ENCODE results near the gene AASDHPPT.

Gene AASDHPPT

GRCh38 chr11:106086135-106086534 lies 8.7 kb downstream of the AASDHPPT start:
- DNase-seq (ENCODE audit: low spot score): no peak

- peak; percentile 50 for DNase-seq (ENCODE audit: low spot score)
Measured at GRCh38 chr11:106086850-106087249, 9.4 kb downstream of the AASDHPPT start.

- DNase-seq (ENCODE audit: low spot score): peak; percentile 81
Measured at GRCh38 chr11:106087815-106088435, 10.5 kb downstream of the AASDHPPT start.

GRCh38 chr11:106088896-106089295 lies 11.4 kb downstream of the AASDHPPT start:
- DNase-seq (ENCODE audit: low spot score): no peak

GRCh38 chr11:106091480-106092123 lies 14.1 kb downstream of the AASDHPPT start:
- no peak for DNase-seq (ENCODE audit: low spot score)

- DNase-seq (ENCODE audit: low spot score): no peak
Measured at GRCh38 chr11:106092446-106092845, 15.0 kb downstream of the AASDHPPT start.

- DNase-seq (ENCODE audit: low spot score): no peak
Measured at GRCh38 chr11:106098893-106099553, 21.6 kb downstream of the AASDHPPT start.

GRCh38 chr11:106101370-106101769 lies 23.9 kb downstream of the AASDHPPT start:
- DNase-seq (ENCODE audit: low spot score): no peak

GRCh38 chr11:106101819-106102218 lies 24.4 kb downstream of the AASDHPPT start:
- no peak for DNase-seq (ENCODE audit: low spot score)

GRCh38 chr11:106105986-106106385 lies 28.5 kb downstream of the AASDHPPT start:
- DNase-seq (ENCODE audit: low spot score): no peak

GRCh38 chr11:106121570-106122320 lies 44.3 kb downstream of the AASDHPPT start:
- DNase-seq (ENCODE audit: low spot score): no peak

GRCh38 chr11:106127604-106128003 lies 50.1 kb downstream of the AASDHPPT start:
- DNase-seq (ENCODE audit: low spot score): no peak

GRCh38 chr11:106128740-106129139 lies 51.3 kb downstream of the AASDHPPT start:
- DNase-seq (ENCODE audit: low spot score): no peak

- DNase-seq (ENCODE audit: low spot score): no peak
Measured at GRCh38 chr11:106131998-106132397, 54.5 kb downstream of the AASDHPPT start.

- no peak for DNase-seq (ENCODE audit: low spot score)
Measured at GRCh38 chr11:106132582-106133354, 55.3 kb downstream of the AASDHPPT start.

- DNase-seq (ENCODE audit: low spot score): no peak
Measured at GRCh38 chr11:106133529-106133928, 56.1 kb downstream of the AASDHPPT start.

GRCh38 chr11:106137061-106137460 lies 59.6 kb downstream of the AASDHPPT start:
- DNase-seq (ENCODE audit: low spot score): no peak

- no peak for DNase-seq (ENCODE audit: low spot score)
Measured at GRCh38 chr11:106137758-106138157, 60.3 kb downstream of the AASDHPPT start.

Measured in cerebellar cortex (tissue), 1 donor.